SH-SY5Y (cell line): Measurements from ENCODE around the gene CLEC1A.

Experiments used
- GATA2 ChIP-seq: IDR thresholded peaks from 2 replicates; pipeline ENCODE4 v1.6.1; 2011; ENCODE audit warnings: mild to moderate bottlenecking, low read depth, low read length
- GATA3 ChIP-seq: IDR thresholded peaks from 2 replicates; pipeline ENCODE4 v1.6.1; 2011; ENCODE audit warnings: low read depth, mild to moderate bottlenecking, low read length, moderate library complexity

- TF ChIP-seq GATA2 (no peak), GATA3 (no peak)
Measured at GRCh38 chr12:10098791-10099190, at the start of gene CLEC1A.
